ENCODE results near the gene CC2D2B.
"Not testable (repeated sequence)": the region's sequence is repeated elsewhere in the genome, so short reads cannot be mapped to it uniquely, and the experiment has no call there.

CC2D2B gene

GRCh38 chr10:96022739-96023138 lies 115.0 kb downstream of the CC2D2B start:
- no peak for DNase-seq

- DNase-seq: no peak
Measured at GRCh38 chr10:96023168-96023567, 115.4 kb downstream of the CC2D2B start.

GRCh38 chr10:96025566-96025965 lies 117.8 kb downstream of the CC2D2B start:
- no peak for DNase-seq

DNA sequence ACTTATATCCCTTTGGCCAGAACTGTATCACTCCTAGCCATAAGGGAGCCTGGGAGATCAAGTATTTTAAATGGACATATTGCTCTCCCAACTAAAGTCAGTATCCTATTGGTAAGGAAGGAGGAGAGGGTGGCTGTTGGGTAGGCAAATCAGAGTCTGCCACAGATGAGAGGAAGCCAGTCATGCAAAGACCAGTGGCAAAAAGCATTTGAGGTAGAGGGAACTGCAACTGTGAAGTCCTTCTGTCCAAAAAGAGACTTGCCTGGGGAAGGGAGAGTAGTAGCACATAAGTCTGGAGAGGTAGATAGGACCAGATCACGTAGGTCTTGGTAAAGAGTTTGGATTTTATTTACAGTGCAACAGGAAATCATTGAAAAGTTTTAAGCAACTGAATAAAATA lies 126.8 kb downstream of the CC2D2B start:
- no peak for DNase-seq

DNA sequence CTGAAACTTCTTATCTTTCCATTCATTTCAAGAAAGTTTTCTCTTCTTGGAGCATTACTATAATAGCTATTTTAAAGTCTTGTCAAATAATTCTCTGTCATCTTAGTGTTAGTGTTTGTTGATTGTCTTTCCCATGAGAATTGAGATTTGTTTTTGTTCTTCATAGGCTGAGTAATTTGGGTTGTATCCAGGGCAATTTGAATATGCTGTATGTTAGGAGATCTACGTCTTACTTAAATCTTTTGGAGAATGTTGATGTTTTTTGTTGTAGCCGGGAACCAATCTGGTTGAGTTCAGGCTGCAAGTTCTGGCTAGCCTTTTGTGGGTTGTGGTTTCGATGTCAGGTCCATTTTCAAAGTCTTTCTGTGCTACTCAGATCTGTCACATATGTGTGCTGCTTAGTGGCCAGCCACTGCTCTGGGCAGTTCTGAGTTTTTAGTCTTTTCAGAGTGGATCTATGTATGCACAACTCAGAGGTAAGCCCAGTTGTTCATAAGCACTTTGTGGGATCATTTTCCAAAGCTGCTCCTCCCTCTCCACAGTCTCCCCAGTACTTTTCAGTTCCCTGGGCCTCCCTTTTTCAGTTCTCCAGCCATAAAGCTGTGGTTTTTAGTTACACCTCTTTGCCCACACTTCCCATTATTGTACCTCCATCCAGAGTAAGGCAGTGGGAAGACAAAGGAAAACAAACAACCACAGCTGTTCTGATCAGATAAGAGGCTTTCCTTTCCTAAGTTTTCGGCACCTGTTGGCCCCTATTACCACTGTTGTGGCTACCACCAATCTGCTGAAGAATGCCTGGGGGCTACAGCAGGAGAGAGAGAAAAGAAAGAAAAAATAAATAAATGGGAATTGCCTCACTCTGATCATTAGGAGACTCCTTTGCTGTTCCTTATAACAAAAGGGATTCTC lies 131.0 kb downstream of the CC2D2B start:
- DNase-seq: no peak

- DNase-seq: no peak
Measured at GRCh38 chr10:96041146-96041545, 133.4 kb downstream of the CC2D2B start.

DNA sequence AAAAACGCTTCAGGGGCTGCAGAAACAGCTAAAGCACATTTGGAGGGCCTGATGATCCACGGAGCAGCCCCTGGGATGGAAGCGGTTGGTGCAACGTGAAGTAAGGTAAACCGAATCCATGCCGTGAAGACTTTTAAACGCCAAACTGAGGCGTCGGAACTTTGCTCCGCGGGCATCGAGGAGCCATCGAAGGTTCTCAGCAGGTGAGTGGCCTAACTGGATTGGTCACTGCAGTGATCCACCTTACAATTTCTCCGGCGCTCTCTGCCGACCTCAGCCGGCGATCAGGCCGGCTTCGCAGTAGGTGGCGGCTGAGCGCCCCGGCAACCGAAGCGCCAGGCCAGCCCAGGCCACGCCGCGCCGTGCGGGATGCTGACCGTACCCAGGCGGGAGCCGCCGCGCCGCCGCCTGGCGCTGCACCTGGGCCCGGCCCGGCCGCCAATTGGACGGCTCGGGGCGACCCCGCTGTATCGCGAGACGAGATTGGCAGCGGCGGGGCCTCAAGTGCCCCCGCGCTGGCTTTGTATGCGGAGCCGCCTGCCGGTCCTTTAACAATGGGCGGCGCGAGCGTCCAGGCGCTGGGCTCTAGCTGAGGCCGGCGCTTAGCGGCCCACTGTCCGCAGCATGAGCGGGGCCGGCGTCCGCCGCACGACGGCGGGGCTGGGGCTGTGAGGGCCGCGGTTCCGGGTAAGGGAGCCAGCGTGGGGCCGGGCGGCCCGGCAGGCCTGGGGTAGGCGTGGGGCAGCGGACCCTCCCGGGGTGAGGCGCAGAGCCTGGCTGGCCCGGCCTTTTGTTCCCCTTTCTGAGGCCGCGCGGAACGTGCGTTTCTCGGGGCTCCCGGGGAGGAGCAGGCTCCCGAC lies 135.5 kb downstream of the CC2D2B start, which contains the start of gene CCNJ:
Gene CCNJ (plus strand): TSS at position 551 of the 860 bp plus-strand sequence. CDS start 811 bp downstream, outside the sequence.
- DNase-seq: peak; percentile 91

GRCh38 chr10:96043893-96044715 lies 136.3 kb downstream of the CC2D2B start:
- DNase-seq: peak; percentile 52

DNA sequence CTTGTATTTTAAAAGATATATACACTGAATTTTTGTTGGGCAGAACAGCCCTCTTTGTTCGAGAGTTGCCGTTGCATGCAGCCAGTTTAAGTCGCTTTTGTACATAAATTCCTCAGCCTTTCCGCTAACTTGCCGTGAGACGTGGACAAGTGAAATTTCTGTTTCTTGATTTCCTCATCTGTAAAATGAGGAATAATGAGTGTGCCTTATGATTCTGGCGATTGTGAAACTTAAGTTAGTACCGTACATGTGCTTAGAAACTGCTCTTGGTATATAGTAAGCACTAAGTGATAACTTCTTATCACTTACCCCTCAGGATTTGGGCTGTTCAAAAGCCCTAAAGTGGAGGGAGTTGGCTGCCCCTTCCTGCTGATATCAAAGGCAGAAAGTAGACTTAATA lies 137.0 kb downstream of the CC2D2B start:
- DNase-seq: peak; percentile 34

GRCh38 chr10:96046546-96046945 lies 138.8 kb downstream of the CC2D2B start:
- no peak for DNase-seq

GRCh38 chr10:96047004-96047649 lies 139.4 kb downstream of the CC2D2B start:
- DNase-seq: no peak

- DNase-seq: not testable (repeated sequence)
Measured at GRCh38 chr10:96047925-96048324, 140.2 kb downstream of the CC2D2B start.

DNA sequence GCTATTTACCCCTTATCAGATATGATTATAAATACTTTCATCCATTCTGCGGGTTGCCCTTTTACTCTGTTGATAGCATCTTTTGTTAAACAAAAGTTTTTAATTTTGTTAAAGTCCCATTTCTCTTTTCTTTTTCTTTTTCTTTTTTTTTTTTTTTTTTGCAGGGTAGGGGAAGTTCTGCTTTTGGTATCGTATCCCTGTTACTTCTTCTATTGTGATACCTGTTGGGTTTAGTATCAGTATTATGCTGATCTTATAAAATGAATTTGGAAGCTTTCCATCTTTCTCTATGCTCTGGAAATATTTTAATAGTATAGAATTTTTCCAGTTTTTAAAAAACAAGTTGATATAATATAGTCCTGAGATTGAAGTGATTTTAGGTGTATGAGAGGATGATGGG lies 141.6 kb downstream of the CC2D2B start:
- no peak for DNase-seq

GRCh38 chr10:96053985-96054384 lies 146.2 kb downstream of the CC2D2B start:
- no peak for DNase-seq

GRCh38 chr10:96056787-96057186 lies 149.0 kb downstream of the CC2D2B start:
- no peak for DNase-seq

- no peak for DNase-seq
Measured at GRCh38 chr10:96061232-96061631, 153.5 kb downstream of the CC2D2B start.

DNA sequence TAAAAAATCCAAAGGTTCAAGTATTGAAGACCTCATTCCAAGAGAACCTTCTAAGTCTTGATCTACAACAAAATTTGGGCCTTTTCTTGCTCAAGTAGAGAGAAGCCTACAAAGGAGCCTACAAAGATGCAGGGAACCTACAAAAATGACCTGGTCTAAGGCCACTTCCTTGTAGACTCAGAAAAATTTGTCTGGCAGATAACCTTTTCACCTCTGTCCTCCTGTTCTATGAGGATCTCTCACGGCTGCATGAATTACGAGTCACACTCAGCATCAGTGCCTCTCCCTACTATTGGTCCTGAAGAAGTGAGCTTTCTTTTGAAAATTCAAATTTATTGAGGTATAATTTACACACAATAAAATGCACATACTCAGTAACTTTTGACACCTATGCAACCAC lies 164.9 kb downstream of the CC2D2B start:
- peak; percentile 23 for DNase-seq

DNA sequence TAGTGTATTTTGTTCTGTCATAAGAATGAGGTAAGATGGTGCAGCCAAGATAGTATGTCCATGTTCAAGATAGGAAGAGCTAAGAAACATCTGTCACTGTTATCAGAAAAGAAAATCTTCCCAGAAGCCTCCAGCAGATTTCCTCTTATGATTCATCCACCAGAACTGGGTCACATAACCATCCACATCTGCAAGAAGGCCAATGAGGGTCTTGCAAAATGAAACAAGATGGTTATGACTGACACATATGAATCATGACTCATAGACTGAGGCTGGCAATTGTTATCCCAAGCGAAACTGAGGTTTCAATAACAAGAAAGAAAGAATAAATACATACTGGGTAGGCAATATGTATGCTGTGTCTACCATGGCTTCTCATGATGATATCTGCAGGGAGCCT lies 165.9 kb downstream of the CC2D2B start:
- peak; percentile 86 for DNase-seq

- DNase-seq: no peak
Measured at GRCh38 chr10:96074776-96075175, 167.0 kb downstream of the CC2D2B start.

DNA sequence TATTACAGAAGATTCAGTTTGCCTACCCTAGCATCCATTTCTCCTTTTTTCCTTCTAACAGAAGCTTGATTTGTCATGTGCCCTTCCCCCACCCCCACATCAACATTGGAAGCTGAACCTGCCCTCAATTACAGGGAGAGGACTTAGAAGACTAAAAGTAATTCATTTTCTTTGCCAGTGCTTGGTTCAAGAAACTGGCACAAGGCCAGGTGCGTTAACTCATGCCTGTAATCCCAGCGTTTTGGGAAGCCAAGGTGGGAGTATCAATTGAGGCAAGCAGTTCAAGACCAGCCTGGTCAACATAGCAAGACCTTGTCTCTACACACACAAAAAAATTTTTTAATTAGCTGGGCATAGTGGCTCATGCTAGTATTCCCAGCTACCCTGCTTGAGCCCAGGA lies 168.2 kb downstream of the CC2D2B start:
- DNase-seq: no peak

DNA sequence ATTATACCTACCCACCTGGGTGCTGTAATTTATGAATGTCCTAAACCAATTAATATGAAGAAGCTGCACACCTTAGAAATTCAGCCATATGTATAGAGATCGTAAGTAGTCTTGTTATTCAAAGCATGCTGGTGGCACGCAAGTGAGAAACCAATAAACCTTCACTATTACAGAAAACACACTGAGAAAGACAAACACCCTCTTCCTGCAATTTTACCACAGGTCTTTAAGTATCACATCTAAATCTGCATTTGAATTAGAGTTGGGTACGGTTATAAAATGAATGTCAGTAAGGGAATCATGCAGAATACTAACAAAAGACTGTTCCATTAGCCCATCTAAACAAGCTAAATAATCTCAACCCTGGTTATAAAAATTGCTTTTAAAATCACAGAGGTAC lies 169.4 kb downstream of the CC2D2B start:
- DNase-seq: no peak

GRCh38 chr10:96082153-96082552 lies 174.4 kb downstream of the CC2D2B start:
- DNase-seq: no peak
